ENCODE results near the gene TASP1. TPM values are rescaled to one million over a fixed set of nuclear protein-coding genes. Genes with fewer than 3 reads are reported as not detected.

Gene TASP1
- total and polyA plus RNA-seq, 2 donors (not counting 1 experiment from before 2014, with no cell fraction given): 6.4 to 23.9 TPM

DNA sequence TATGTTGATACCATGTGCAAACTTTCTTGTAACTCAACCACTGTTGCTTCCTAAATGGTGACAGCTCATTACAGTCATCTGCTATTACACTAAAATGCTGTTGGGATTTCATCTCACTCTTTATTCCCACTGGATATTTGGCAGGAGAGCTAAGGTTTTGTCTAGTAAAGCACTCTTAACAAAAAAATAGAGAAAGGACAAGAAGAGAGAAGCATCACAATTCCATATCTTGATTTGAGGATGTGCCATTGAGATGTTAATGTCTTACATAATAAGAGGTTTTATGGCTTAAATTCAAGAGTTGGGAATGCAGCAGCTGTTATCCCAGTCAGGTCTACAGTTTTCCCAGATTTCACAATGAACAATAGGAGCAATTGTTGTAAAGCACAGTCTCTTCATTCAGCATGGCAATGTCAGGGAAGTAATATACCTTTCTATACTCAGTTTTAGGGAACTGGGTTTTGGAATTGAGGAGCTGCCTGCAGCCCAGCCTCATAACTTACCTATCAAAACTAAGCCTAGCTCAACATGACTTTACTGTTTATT, 282.7 kb downstream of the TASP1 start:
- Mint-ChIP-seq H3K4me1 (no peaks in the 10 kb centered on the region), H3K27ac (no peak overlapping the region), H3K4me3 (no peak overlapping the region), H3K9me3 (ENCODE audit: insufficient read depth) (no peaks in the 10 kb centered on the region), H3K27me3 (no peaks in the 10 kb centered on the region)
- Histone ChIP-seq H3K36me3 (replicated peaks in 1 of 2; ENCODE audit: control extremely low read depth in 1 of 2, control insufficient read depth in 1 of 2, extremely low read depth in 1 of 2, insufficient read depth in 2 of 2, low read length in 1 of 2) (no peaks in the 10 kb centered on the region), H3K79me2 (ENCODE audit: control insufficient read depth, insufficient read depth, low read length) (no peaks in the 10 kb centered on the region), H3K27me3 (replicated peaks in 1 of 4; ENCODE audit: control extremely low read depth in 1 of 4, control insufficient read depth in 3 of 4, insufficient read depth in 4 of 4, low read length in 3 of 4) (no peaks in the 10 kb centered on the region), H3K4me1 (ENCODE audit: control insufficient read depth in 2 of 2, insufficient read depth in 2 of 2, low read length in 2 of 2) (no peaks in the 10 kb centered on the region), H3K4me3 (ENCODE audit: control extremely low read depth in 1 of 5, extremely low read depth in 1 of 5, insufficient read depth in 1 of 5, low read depth in 2 of 5, low read length in 4 of 5) (no peak overlapping the region), H3K9me3 (ENCODE audit: control extremely low read depth in 1 of 3, control insufficient read depth in 2 of 3, insufficient read depth in 1 of 3, low read length in 2 of 3) (peaks cover 0 to 1% (median 0%) of the 10 kb centered on the region in 3 donors), H4K20me1 (ENCODE audit: control insufficient read depth, insufficient read depth, low read length, poor library complexity, severe bottlenecking) (no peaks in the 10 kb centered on the region), H3K4me2 (replicated peaks; ENCODE audit: low read depth, low read length, poor library complexity, severe bottlenecking) (no peak overlapping the region), H3K9ac (ENCODE audit: low read length) (no peak overlapping the region), H2AFZ (ENCODE audit: insufficient read depth, low read depth, low read length, poor library complexity, severe bottlenecking) (no peak overlapping the region), H3K27ac (ENCODE audit: low read length in 2 of 2) (no peak overlapping the region)
- TF ChIP-seq, protein P1, sequence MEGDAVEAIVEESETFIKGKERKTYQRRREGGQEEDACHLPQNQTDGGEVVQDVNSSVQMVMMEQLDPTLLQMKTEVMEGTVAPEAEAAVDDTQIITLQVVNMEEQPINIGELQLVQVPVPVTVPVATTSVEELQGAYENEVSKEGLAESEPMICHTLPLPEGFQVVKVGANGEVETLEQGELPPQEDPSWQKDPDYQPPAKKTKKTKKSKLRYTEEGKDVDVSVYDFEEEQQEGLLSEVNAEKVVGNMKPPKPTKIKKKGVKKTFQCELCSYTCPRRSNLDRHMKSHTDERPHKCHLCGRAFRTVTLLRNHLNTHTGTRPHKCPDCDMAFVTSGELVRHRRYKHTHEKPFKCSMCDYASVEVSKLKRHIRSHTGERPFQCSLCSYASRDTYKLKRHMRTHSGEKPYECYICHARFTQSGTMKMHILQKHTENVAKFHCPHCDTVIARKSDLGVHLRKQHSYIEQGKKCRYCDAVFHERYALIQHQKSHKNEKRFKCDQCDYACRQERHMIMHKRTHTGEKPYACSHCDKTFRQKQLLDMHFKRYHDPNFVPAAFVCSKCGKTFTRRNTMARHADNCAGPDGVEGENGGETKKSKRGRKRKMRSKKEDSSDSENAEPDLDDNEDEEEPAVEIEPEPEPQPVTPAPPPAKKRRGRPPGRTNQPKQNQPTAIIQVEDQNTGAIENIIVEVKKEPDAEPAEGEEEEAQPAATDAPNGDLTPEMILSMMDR (IDR thresholded peaks at IDR 0.05): no peak
- no peak for TF ChIP-seq EZH2 (IDR thresholded peaks at IDR 0.05; ENCODE audit: borderline replicate concordance, insufficient read depth, low read depth, low read length, poor library complexity, severe bottlenecking)
- DNase-seq (no peak), ATAC-seq (ENCODE audit: low read depth) (no peak)
- ChIA-PET POLR2A (no interaction called here), CTCF (no interaction called here)
- intact Hi-C loops (cut with micrococcal nuclease): no loop called here

DNA sequence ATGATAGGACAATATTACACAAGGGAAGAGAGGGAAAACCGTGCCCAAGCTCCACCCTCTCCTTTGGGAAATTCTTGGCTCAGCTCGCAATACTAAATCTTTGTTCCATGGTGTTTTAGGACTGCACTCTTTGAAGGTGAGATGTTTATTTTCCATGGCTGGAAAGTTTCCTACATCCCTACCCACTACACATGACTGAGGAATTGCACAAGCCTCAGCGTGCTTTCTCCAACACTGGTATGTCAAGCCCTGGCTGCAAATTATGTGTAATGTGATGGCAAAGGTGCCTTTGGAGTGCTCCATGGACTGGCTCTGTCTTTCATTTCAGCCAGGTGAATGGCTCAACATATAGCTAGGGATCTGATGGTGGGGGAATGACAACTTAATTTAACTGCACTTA, 283.3 kb downstream of the TASP1 start:
- Mint-ChIP-seq H3K4me3 (no peak overlapping the region), H3K9me3 (ENCODE audit: insufficient read depth) (no peaks in the 10 kb centered on the region), H3K27ac (no peak overlapping the region), H3K4me1 (no peaks in the 10 kb centered on the region), H3K27me3 (no peaks in the 10 kb centered on the region)
- DNase-seq (no peak), ATAC-seq (ENCODE audit: low read depth) (no peak)
- CTCF ChIA-PET: no interaction called here
- H3K4me3 ChIP-seq (ENCODE audit: control extremely low read depth in 1 of 5, extremely low read depth in 1 of 5, insufficient read depth in 1 of 5, low read depth in 2 of 5, low read length in 4 of 5): no peak overlapping the region
- no peak overlapping the region for H3K27ac ChIP-seq (ENCODE audit: low read length in 2 of 2)
- H3K4me2 ChIP-seq (replicated peaks; ENCODE audit: low read depth, low read length, poor library complexity, severe bottlenecking): no peak overlapping the region
- WGBS (ENCODE audit: insufficient coverage): no CpG with 5 or more reads among the region's 3 CpGs
- intact Hi-C loops (cut with micrococcal nuclease): no loop called here
- no peaks in the 10 kb centered on the region for H4K20me1 ChIP-seq (ENCODE audit: control insufficient read depth, insufficient read depth, low read length, poor library complexity, severe bottlenecking)
- no peak overlapping the region for H2AFZ ChIP-seq (ENCODE audit: insufficient read depth, low read depth, low read length, poor library complexity, severe bottlenecking)
- peaks cover 0 to 1% (median 0%) of the 10 kb centered on the region in 3 donors for H3K9me3 ChIP-seq (ENCODE audit: control extremely low read depth in 1 of 3, control insufficient read depth in 2 of 3, insufficient read depth in 1 of 3, low read length in 2 of 3)
- POLR2A ChIA-PET: no interaction called here
- H3K9ac ChIP-seq (ENCODE audit: low read length): no peak overlapping the region
- no peaks in the 10 kb centered on the region for H3K36me3 ChIP-seq (replicated peaks in 1 of 2; ENCODE audit: control extremely low read depth in 1 of 2, control insufficient read depth in 1 of 2, extremely low read depth in 1 of 2, insufficient read depth in 2 of 2, low read length in 1 of 2)
- no peaks in the 10 kb centered on the region for H3K79me2 ChIP-seq (ENCODE audit: control insufficient read depth, insufficient read depth, low read length)
- no peaks in the 10 kb centered on the region for H3K4me1 ChIP-seq (ENCODE audit: control insufficient read depth in 2 of 2, insufficient read depth in 2 of 2, low read length in 2 of 2)
- H3K27me3 ChIP-seq (replicated peaks in 1 of 4; ENCODE audit: control extremely low read depth in 1 of 4, control insufficient read depth in 3 of 4, insufficient read depth in 4 of 4, low read length in 3 of 4): no peaks in the 10 kb centered on the region
- TF ChIP-seq, protein P1 (IDR thresholded peaks at IDR 0.05): no peak
- no peak for TF ChIP-seq EZH2 (IDR thresholded peaks at IDR 0.05; ENCODE audit: borderline replicate concordance, insufficient read depth, low read depth, low read length, poor library complexity, severe bottlenecking)

Measured in B cell (primary cell).